GM19351 (cell line): Measurements from ENCODE around the gene TJP1.
"Not testable (repeated sequence)": the region's sequence is repeated elsewhere in the genome, so short reads cannot be mapped to it uniquely, and the experiment has no call there.

Source experiments
- ATAC-seq: cut with Tn5 transposase; IDR thresholded peaks from one replicate; pipeline ENCODE4 v1.9.1; 2021; ENCODE audit warnings: mild to moderate bottlenecking, moderate library complexity; ENCODE audit not compliant: unreplicated experiment

TJP1 gene

GRCh38 chr15:29670266-29670665 lies 152.0 kb downstream of the TJP1 start:
- no peak for ATAC-seq

GRCh38 chr15:29669823-29670222 lies 152.4 kb downstream of the TJP1 start:
- ATAC-seq, result no peak

- no peak for ATAC-seq
Observed at GRCh38 chr15:29668120-29668602, 154.1 kb downstream of the TJP1 start.

GRCh38 chr15:29666241-29666640 lies 156.0 kb downstream of the TJP1 start:
- ATAC-seq, result no peak

- ATAC-seq, result no peak
Observed at GRCh38 chr15:29665444-29666003, 156.7 kb downstream of the TJP1 start.

- no peak for ATAC-seq
Observed at GRCh38 chr15:29664406-29664805, 157.9 kb downstream of the TJP1 start.

GRCh38 chr15:29657476-29657817 lies 164.8 kb downstream of the TJP1 start:
- ATAC-seq, result not testable (repeated sequence)

GRCh38 chr15:29656636-29657475 lies 165.4 kb downstream of the TJP1 start:
- ATAC-seq, result no peak

GRCh38 chr15:29652595-29652994 lies 169.7 kb downstream of the TJP1 start:
- no peak for ATAC-seq

- no peak for ATAC-seq
Observed at GRCh38 chr15:29651476-29652233, 170.6 kb downstream of the TJP1 start.
